ENCODE measurements around the gene PRR23C.

PRR23C gene

GRCh38 chr3:139044366-139045210 lies at the start of gene PRR23C:
Gene PRR23C, minus strand, starts transcription at chr3:139044892. Its CDS starts 272 bp downstream, at chr3:139044620.
- no peak for TF ChIP-seq CTCF (IDR thresholded peaks at IDR 0.05)
- DNase-seq (ENCODE audit: low spot score): no peak
- Histone ChIP-seq H3K27ac (no peak within 1 kb of the TSS), H3K4me3 (no peak within 1 kb of the TSS)

GRCh38 chr3:139093840-139094239 lies 49.1 kb upstream of the PRR23C start:
- Histone ChIP-seq H3K4me3 (no peak overlapping the region), H3K27ac (no peak overlapping the region)
- TF ChIP-seq CTCF (IDR thresholded peaks at IDR 0.05): no peak
- DNase-seq (ENCODE audit: low spot score): no peak

GRCh38 chr3:139088462-139089324 lies 44.0 kb upstream of the PRR23C start:
- H3K4me3 ChIP-seq: no peak overlapping the region
- no peak for TF ChIP-seq CTCF (IDR thresholded peaks at IDR 0.05)
- H3K27ac ChIP-seq: no peak overlapping the region
- peak; percentile 62 for DNase-seq (ENCODE audit: low spot score)

- Histone ChIP-seq H3K4me3 (no peak overlapping the region), H3K27ac (no peak overlapping the region)
- no peak for TF ChIP-seq CTCF (IDR thresholded peaks at IDR 0.05)
- DNase-seq (ENCODE audit: low spot score): no peak
These were observed 42.9 kb upstream of the PRR23C start for GRCh38 chr3:139087621-139088020.

- Histone ChIP-seq H3K4me3 (no peak overlapping the region), H3K27ac (no peak overlapping the region)
- DNase-seq (ENCODE audit: low spot score): no peak
- TF ChIP-seq CTCF (IDR thresholded peaks at IDR 0.05): no peak
These were observed 39.5 kb upstream of the PRR23C start for GRCh38 chr3:139084176-139084575.

GRCh38 chr3:139074565-139075115 lies 29.9 kb upstream of the PRR23C start:
- Histone ChIP-seq H3K4me3 (no peak overlapping the region), H3K27ac (no peak overlapping the region)
- TF ChIP-seq CTCF (IDR thresholded peaks at IDR 0.05): no peak
- DNase-seq (ENCODE audit: low spot score): no peak

All from coronary artery (tissue), 2 donors.